ENCODE results near the gene PXYLP1.
A peak's percentile ranks its signal among the peaks of the same experiment; 100 is the strongest.

The PXYLP1 gene

DNA sequence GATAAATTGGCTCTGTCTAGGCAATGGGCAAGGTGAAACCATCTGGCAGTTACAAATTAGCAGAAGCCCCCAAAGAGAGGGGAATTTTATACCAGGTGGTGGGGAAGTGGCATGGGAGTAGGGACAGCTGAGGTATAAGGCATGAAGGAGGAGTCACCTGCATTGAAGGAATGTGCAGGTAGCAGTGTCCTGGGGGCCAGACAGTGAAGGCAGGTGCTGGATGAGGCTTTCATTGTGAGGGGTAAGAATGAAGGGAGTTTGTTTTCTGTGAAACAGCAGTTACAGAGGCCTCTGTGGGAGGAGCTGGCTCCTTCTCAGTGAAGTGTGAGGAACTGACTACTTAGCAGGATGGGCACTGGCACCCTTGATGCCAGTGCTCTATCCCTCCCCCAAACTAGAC lies 19.1 kb upstream of the PXYLP1 start:
- peak in 1 of 2 donors; percentile 81 for DNase-seq
- Histone ChIP-seq H3K9me3 (ENCODE audit: insufficient read depth, low read depth, low read length) (peaks cover 2% of the 10 kb centered on the region), H3K4ac (ENCODE audit: low read depth, low read length) (no peak overlapping the region)

GRCh38 chr3:141216975-141217374 lies 14.7 kb upstream of the PXYLP1 start:
- H3K27ac ChIP-seq (ENCODE audit: low read depth, low read length): no peak overlapping the region
- no peak overlapping the region for H2AK5ac ChIP-seq (ENCODE audit: low read length)
- no peak overlapping the region for H3K23ac ChIP-seq (ENCODE audit: low read length)
- no peaks in the 10 kb centered on the region for H3K27me3 ChIP-seq (ENCODE audit: insufficient read depth, low read length)
- H3K4me3 ChIP-seq (ENCODE audit: low read depth, low read length): no peak overlapping the region
- H4K91ac ChIP-seq (ENCODE audit: low read depth, low read length): no peak overlapping the region
- no peak overlapping the region for H3K4ac ChIP-seq (ENCODE audit: low read depth, low read length)
- peaks cover 2 to 3% of the 10 kb centered on the region in 2 experiments for H3K36me3 ChIP-seq (ENCODE audit: control insufficient read depth in 1 of 2, insufficient read depth in 2 of 2, low read length in 2 of 2)
- H2AFZ ChIP-seq (ENCODE audit: insufficient read depth, low read length, poor library complexity): no peak overlapping the region
- no peak overlapping the region for H2BK120ac ChIP-seq (ENCODE audit: insufficient read depth, low read length, poor library complexity)
- H3K4me1 ChIP-seq (ENCODE audit: control insufficient read depth in 1 of 2, insufficient read depth in 2 of 2, low read length in 2 of 2): no peaks in the 10 kb centered on the region
- H3K79me2 ChIP-seq (ENCODE audit: control insufficient read depth, insufficient read depth, low read length, poor library complexity): no peaks in the 10 kb centered on the region
- H3K18ac ChIP-seq (ENCODE audit: low read length): no peak overlapping the region
- no peak overlapping the region for H3K14ac ChIP-seq (ENCODE audit: low read length)
- no peak overlapping the region for H4K8ac ChIP-seq (ENCODE audit: low read depth, low read length)
- H3K9ac ChIP-seq (ENCODE audit: low read length): peak overlapping the region; percentile 49
- no peak overlapping the region for H2BK12ac ChIP-seq (ENCODE audit: low read length)
- WGBS (ENCODE audit: extremely low coverage, insufficient coverage, insufficient read length): no CpG with 5 or more reads among the region's 2 CpGs
- H3K4me2 ChIP-seq (ENCODE audit: low read length): no peak overlapping the region
- DNase-seq: no peak
- peaks cover 7% of the 10 kb centered on the region for H3K9me3 ChIP-seq (ENCODE audit: insufficient read depth, low read depth, low read length)
- H4K12ac ChIP-seq (ENCODE audit: low read depth, low read length): no peak overlapping the region
- no peak overlapping the region for H2BK5ac ChIP-seq (ENCODE audit: low read depth, low read length, poor library complexity)
- no peaks in the 10 kb centered on the region for H3K79me1 ChIP-seq (ENCODE audit: low read length)

More for the DNA sequence above, 19.1 kb upstream of the PXYLP1 start:
- no peak overlapping the region for H2BK5ac ChIP-seq (ENCODE audit: low read depth, low read length, poor library complexity)
- no peak overlapping the region for H3K14ac ChIP-seq (ENCODE audit: low read length)
- H2BK120ac ChIP-seq (ENCODE audit: insufficient read depth, low read length, poor library complexity): no peak overlapping the region
- H3K18ac ChIP-seq (ENCODE audit: low read length): no peak overlapping the region
- H3K79me1 ChIP-seq (ENCODE audit: low read length): no peaks in the 10 kb centered on the region
- H2AK5ac ChIP-seq (ENCODE audit: low read length): no peak overlapping the region
- H2AFZ ChIP-seq (ENCODE audit: insufficient read depth, low read length, poor library complexity): no peak overlapping the region
- H3K23ac ChIP-seq (ENCODE audit: low read length): no peak overlapping the region
- no peak overlapping the region for H3K4me2 ChIP-seq (ENCODE audit: low read length)
- H3K4me3 ChIP-seq (ENCODE audit: low read depth, low read length): no peak overlapping the region
- H4K12ac ChIP-seq (ENCODE audit: low read depth, low read length): no peak overlapping the region
- H4K91ac ChIP-seq (ENCODE audit: low read depth, low read length): no peak overlapping the region
- no peak overlapping the region for H4K8ac ChIP-seq (ENCODE audit: low read depth, low read length)
- peaks cover 0 to 3% of the 10 kb centered on the region in 2 experiments for H3K4me1 ChIP-seq (ENCODE audit: control insufficient read depth in 1 of 2, insufficient read depth in 2 of 2, low read length in 2 of 2)
- no peak overlapping the region for H3K9ac ChIP-seq (ENCODE audit: low read length)
- H3K79me2 ChIP-seq (ENCODE audit: control insufficient read depth, insufficient read depth, low read length, poor library complexity): no peaks in the 10 kb centered on the region
- peaks cover 2 to 3% of the 10 kb centered on the region in 2 experiments for H3K36me3 ChIP-seq (ENCODE audit: control insufficient read depth in 1 of 2, insufficient read depth in 2 of 2, low read length in 2 of 2)
- H3K27ac ChIP-seq (ENCODE audit: low read depth, low read length): no peak overlapping the region
- H2BK12ac ChIP-seq (ENCODE audit: low read length): no peak overlapping the region
- no peaks in the 10 kb centered on the region for H3K27me3 ChIP-seq (ENCODE audit: insufficient read depth, low read length)

DNA sequence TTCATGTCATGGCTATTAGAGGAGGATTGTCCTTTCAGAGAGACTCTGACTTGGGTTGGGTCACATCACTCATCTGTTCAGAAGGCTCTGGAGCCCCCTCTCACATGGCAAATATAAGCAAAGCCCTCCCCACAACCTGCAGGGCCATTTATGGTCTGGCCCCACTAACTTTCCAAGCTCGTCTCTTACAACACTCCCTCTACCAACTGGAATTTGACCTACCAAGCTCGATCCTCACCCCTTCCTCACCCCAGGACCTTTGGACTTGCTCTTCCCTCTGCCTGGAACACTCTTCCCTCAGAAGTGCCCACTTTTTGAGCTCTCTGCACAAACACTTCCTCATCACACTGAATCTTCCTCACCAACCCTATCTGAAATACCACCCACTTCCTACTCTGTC lies 14.2 kb upstream of the PXYLP1 start:
- Histone ChIP-seq H3K79me2 (ENCODE audit: control insufficient read depth, insufficient read depth, low read length, poor library complexity) (no peaks in the 10 kb centered on the region), H3K14ac (ENCODE audit: low read length) (no peak overlapping the region), H3K4me2 (ENCODE audit: low read length) (no peak overlapping the region), H3K18ac (ENCODE audit: low read length) (no peak overlapping the region), H3K36me3 (ENCODE audit: control insufficient read depth in 1 of 2, insufficient read depth in 2 of 2, low read length in 2 of 2) (peaks cover 2 to 3% of the 10 kb centered on the region in 2 experiments), H2AFZ (ENCODE audit: insufficient read depth, low read length, poor library complexity) (no peak overlapping the region), H3K27ac (ENCODE audit: low read depth, low read length) (no peak overlapping the region), H3K23ac (ENCODE audit: low read length) (no peak overlapping the region), H4K91ac (ENCODE audit: low read depth, low read length) (no peak overlapping the region), H3K9ac (ENCODE audit: low read length) (no peak overlapping the region), H3K4me1 (ENCODE audit: control insufficient read depth in 1 of 2, insufficient read depth in 2 of 2, low read length in 2 of 2) (no peaks in the 10 kb centered on the region), H4K12ac (ENCODE audit: low read depth, low read length) (no peak overlapping the region), H3K4ac (ENCODE audit: low read depth, low read length) (no peak overlapping the region), H2BK5ac (ENCODE audit: low read depth, low read length, poor library complexity) (no peak overlapping the region), H4K8ac (ENCODE audit: low read depth, low read length) (no peak overlapping the region), H3K9me3 (ENCODE audit: insufficient read depth, low read depth, low read length) (peaks cover 7% of the 10 kb centered on the region), H2BK12ac (ENCODE audit: low read length) (no peak overlapping the region), H3K79me1 (ENCODE audit: low read length) (no peaks in the 10 kb centered on the region), H2BK120ac (ENCODE audit: insufficient read depth, low read length, poor library complexity) (no peak overlapping the region), H2AK5ac (ENCODE audit: low read length) (no peak overlapping the region), H3K4me3 (ENCODE audit: low read depth, low read length) (no peak overlapping the region), H3K27me3 (ENCODE audit: insufficient read depth, low read length) (no peaks in the 10 kb centered on the region)
- no CpG with 5 or more reads among the region's 2 CpGs for WGBS (ENCODE audit: extremely low coverage, insufficient coverage, insufficient read length)
- DNase-seq: no peak

- H3K79me2 ChIP-seq (ENCODE audit: control insufficient read depth, insufficient read depth, low read length, poor library complexity): no peaks in the 10 kb centered on the region
- H3K23ac ChIP-seq (ENCODE audit: low read length): no peak overlapping the region
- H3K27me3 ChIP-seq (ENCODE audit: insufficient read depth, low read length): no peaks in the 10 kb centered on the region
Measured at GRCh38 chr3:141218162-141218835, 13.3 kb upstream of the PXYLP1 start.

More at GRCh38 chr3:141218162-141218835, 13.3 kb upstream of the PXYLP1 start:
- no peak overlapping the region for H2AK5ac ChIP-seq (ENCODE audit: low read length)
- no peak overlapping the region for H3K9ac ChIP-seq (ENCODE audit: low read length)
- no peak overlapping the region for H2BK120ac ChIP-seq (ENCODE audit: insufficient read depth, low read length, poor library complexity)
- H2BK12ac ChIP-seq (ENCODE audit: low read length): no peak overlapping the region
- H3K4me2 ChIP-seq (ENCODE audit: low read length): no peak overlapping the region
- H3K9me3 ChIP-seq (ENCODE audit: insufficient read depth, low read depth, low read length): peaks cover 5% of the 10 kb centered on the region
- no peak overlapping the region for H2BK5ac ChIP-seq (ENCODE audit: low read depth, low read length, poor library complexity)
- no peaks in the 10 kb centered on the region for H3K4me1 ChIP-seq (ENCODE audit: control insufficient read depth in 1 of 2, insufficient read depth in 2 of 2, low read length in 2 of 2)
- no peak overlapping the region for H2AFZ ChIP-seq (ENCODE audit: insufficient read depth, low read length, poor library complexity)
- no peak overlapping the region for H4K91ac ChIP-seq (ENCODE audit: low read depth, low read length)
- H3K14ac ChIP-seq (ENCODE audit: low read length): no peak overlapping the region
- WGBS (ENCODE audit: extremely low coverage, insufficient coverage, insufficient read length): no CpG with 5 or more reads among the region's 2 CpGs
- no peaks in the 10 kb centered on the region for H3K36me3 ChIP-seq (ENCODE audit: control insufficient read depth in 1 of 2, insufficient read depth in 2 of 2, low read length in 2 of 2)
- H4K12ac ChIP-seq (ENCODE audit: low read depth, low read length): no peak overlapping the region
- no peak overlapping the region for H3K4ac ChIP-seq (ENCODE audit: low read depth, low read length)
- H3K27ac ChIP-seq (ENCODE audit: low read depth, low read length): no peak overlapping the region
- no peak overlapping the region for H3K4me3 ChIP-seq (ENCODE audit: low read depth, low read length)
- H3K18ac ChIP-seq (ENCODE audit: low read length): no peak overlapping the region
- DNase-seq: no peak
- H3K79me1 ChIP-seq (ENCODE audit: low read length): no peaks in the 10 kb centered on the region
- H4K8ac ChIP-seq (ENCODE audit: low read depth, low read length): no peak overlapping the region

Measured in trophoblast cell (in vitro differentiated cells and primary cell).